ENCODE measurements around the gene BUD31. TPM values are rescaled to one million over a fixed set of nuclear protein-coding genes. Genes with fewer than 3 reads are reported as not detected.
"Not testable (repeated sequence)": the region's sequence is repeated elsewhere in the genome, so short reads cannot be mapped to it uniquely, and the experiment has no call there.

BUD31 gene
- total RNA-seq, 1 donor from 2014 or later: 121 TPM

- peaks cover 3% of the 10 kb centered on the region for H3K36me3 ChIP-seq (ENCODE audit: control insufficient read depth, insufficient read depth, low read length)
- H3K4me3 ChIP-seq (ENCODE audit: low read depth, low read length): no peak overlapping the region
- DNase-seq (ENCODE audit: low read depth): no peak
- FAIRE-seq: no peak
- TF ChIP-seq CTCF (IDR thresholded peaks at IDR 0.05; ENCODE audit: insufficient read depth, low read length, severe bottlenecking): no peak
- H3K27me3 ChIP-seq (ENCODE audit: control insufficient read depth, insufficient read depth, low read length): no peaks in the 10 kb centered on the region
These were observed 35.4 kb upstream of the BUD31 start for GRCh38 chr7:99373091-99374066.

DNA sequence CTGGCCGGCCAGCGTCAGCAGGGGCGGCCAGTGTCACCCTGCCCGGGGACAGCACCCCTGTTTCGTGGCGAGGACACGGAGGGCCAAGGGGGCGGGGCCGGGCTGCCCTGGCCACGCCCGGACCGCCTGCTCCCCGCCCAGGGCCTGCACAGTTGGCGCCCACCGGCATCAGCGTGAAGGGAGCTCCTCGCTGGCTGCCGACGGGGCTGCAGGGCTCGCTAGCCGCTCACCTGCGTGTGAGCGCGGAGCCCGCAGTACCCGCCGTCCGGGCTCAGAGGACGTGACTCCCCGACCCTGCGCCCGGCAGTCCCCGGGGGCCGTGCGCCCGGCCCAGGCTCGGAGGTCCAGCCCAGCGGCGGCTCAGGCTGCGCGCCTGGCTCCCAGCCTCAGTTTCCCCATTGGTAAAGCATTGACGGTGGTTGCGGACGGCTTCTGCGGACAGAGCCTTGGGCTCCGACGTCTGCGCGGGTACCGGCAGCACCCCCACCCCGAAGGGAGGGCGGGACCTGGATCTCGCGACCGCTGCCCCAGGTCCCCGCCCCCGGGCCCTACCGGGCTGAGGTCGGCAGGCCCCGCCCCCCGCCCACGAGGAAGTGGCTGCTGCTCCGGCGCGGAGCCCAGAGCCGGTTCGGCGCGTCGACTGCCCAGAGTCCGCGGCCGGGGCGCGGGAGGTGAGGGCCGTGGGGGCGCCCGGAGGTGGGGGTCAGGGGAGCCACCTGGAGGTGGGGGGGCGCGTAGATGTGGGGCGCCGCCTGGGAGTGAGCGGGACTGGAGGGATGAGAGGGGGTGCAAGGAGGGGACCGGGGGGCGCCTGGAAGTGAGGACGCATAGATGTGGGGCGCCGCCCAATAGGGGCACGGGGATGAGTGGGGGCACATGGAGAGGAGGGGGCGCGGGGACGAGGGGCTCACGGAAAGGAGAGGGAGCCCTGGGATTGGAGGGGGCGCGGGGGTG is 34.4 kb upstream of the BUD31 start, which contains the start of gene ARPC1B:
TSS of gene ARPC1B (plus strand) at position 620 of the 954 bp plus-strand sequence. CDS start 10,985 bp downstream, outside the sequence.
- Histone ChIP-seq H3K4me3 (ENCODE audit: low read depth, low read length) (peak within 1 kb of the TSS; percentile 86), H3K27me3 (ENCODE audit: control insufficient read depth, insufficient read depth, low read length) (no peaks in the 10 kb centered on the region), H3K36me3 (ENCODE audit: control insufficient read depth, insufficient read depth, low read length) (peaks cover 3% of the 10 kb centered on the region)
- no peak for FAIRE-seq
- TF ChIP-seq CTCF (IDR thresholded peaks at IDR 0.05; ENCODE audit: insufficient read depth, low read length, severe bottlenecking): no peak
- peak; percentile 62 for DNase-seq (ENCODE audit: low read depth)

DNA sequence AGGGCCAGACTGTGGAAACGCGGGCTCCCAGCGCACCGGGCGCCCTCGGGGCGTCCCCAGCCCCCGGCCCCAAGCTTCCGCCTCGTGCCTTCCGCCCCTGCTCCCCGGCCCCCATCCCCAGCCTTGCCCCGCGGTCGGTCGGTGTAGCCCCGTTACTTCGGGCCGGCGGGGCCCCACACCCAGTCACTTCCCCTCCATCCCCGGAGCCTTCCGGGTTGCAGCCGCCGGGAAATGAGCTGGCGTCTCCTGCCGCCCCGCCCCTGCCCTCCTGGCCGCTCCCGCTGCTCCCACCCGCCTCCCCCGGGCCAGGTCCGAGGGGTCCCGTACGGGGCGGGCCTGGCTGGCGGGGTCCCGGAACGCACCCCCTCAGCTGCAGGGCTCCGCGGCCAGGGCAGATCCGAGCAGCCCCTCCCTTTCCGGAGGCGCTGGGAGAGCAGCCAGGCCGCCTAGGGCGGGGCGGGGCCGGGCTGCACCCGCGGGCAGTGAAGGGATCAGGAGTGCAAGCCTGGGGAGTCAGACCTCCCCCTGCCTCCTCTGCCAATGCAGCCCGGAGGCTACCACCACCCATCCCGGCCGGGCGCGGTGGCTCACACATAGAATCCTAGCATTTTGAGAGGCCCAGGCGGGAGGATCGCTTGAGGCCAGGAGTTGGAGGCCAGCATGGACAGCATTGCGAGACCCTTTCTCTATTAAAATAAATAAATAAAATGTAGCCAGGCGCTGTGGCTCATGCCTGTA is 33.5 kb upstream of the BUD31 start:
- peak overlapping the region; percentile 86 for H3K4me3 ChIP-seq (ENCODE audit: low read depth, low read length)
- FAIRE-seq: no peak
- H3K36me3 ChIP-seq (ENCODE audit: control insufficient read depth, insufficient read depth, low read length): peaks cover 8% of the 10 kb centered on the region
- H3K27me3 ChIP-seq (ENCODE audit: control insufficient read depth, insufficient read depth, low read length): no peaks in the 10 kb centered on the region
- peak; percentile 45 for DNase-seq (ENCODE audit: low read depth)
- TF ChIP-seq CTCF (IDR thresholded peaks at IDR 0.05; ENCODE audit: insufficient read depth, low read length, severe bottlenecking): no peak

DNA sequence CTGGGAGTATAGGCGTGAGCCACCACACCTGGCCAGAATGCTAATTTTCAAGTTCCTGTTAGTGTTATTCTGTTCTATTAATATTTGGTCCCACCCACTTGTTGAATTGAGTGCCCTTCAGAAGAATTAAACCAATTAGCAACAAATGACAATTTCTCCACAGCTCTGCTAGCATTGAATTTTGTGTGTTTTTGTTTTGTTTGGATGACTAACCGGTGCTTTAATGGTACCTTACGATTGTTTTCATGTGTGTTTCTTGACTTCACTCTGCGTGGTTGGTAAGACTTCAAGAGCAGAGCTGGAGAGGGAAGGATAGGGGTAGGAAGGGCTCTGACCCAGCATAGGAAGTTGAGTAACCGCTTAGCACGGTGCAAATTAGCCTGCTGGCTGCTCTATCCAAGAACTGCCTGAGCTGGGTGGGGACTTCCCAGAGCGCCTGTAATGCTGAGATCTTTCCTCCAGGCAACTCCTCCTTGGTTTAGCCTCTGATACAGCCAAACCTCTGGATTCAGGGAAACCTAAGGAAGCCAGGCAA is 29.7 kb upstream of the BUD31 start:
- Histone ChIP-seq H3K4me3 (ENCODE audit: low read depth, low read length) (no peak overlapping the region), H3K27me3 (ENCODE audit: control insufficient read depth, insufficient read depth, low read length) (no peaks in the 10 kb centered on the region), H3K36me3 (ENCODE audit: control insufficient read depth, insufficient read depth, low read length) (peaks cover 26% of the 10 kb centered on the region)
- TF ChIP-seq CTCF (IDR thresholded peaks at IDR 0.05; ENCODE audit: insufficient read depth, low read length, severe bottlenecking): no peak
- DNase-seq (ENCODE audit: low read depth) (peak; percentile 88), FAIRE-seq (no peak)

GRCh38 chr7:99379693-99380031 is 29.1 kb upstream of the BUD31 start:
- H3K36me3 ChIP-seq (ENCODE audit: control insufficient read depth, insufficient read depth, low read length): peaks cover 28% of the 10 kb centered on the region
- not testable (repeated sequence) for DNase-seq (ENCODE audit: low read depth); H3K27me3 ChIP-seq (ENCODE audit: control insufficient read depth, insufficient read depth, low read length); H3K4me3 ChIP-seq (ENCODE audit: low read depth, low read length); FAIRE-seq
